HCEC 1CT (cell line): ENCODE measurements around the gene ZNF469.
"Not testable (repeated sequence)": the region's sequence is repeated elsewhere in the genome, so short reads cannot be mapped to it uniquely, and the experiment has no call there.

Experiments used
- DNase-seq: peaks from one replicate; pipeline ENCODE4 v3.0.0-alpha.2; 2017

Gene ZNF469

GRCh38 chr16:88359008-88359407 lies 23.8 kb upstream of the ZNF469 start:
- no peak for DNase-seq

GRCh38 chr16:88360401-88360800 lies 22.4 kb upstream of the ZNF469 start:
- not testable (repeated sequence) for DNase-seq

GRCh38 chr16:88360999-88361398 lies 21.8 kb upstream of the ZNF469 start:
- no peak for DNase-seq

GRCh38 chr16:88361775-88362174 lies 21.0 kb upstream of the ZNF469 start:
- no peak for DNase-seq

GRCh38 chr16:88363239-88363891 lies 19.4 kb upstream of the ZNF469 start:
- no peak for DNase-seq

GRCh38 chr16:88365244-88365865 lies 17.4 kb upstream of the ZNF469 start:
- DNase-seq: no peak

- no peak for DNase-seq
These were observed 16.6 kb upstream of the ZNF469 start for GRCh38 chr16:88366032-88366703.

GRCh38 chr16:88366704-88367047 lies 16.1 kb upstream of the ZNF469 start:
- no peak for DNase-seq

- no peak for DNase-seq
These were observed 15.2 kb upstream of the ZNF469 start for GRCh38 chr16:88367560-88367959.

GRCh38 chr16:88368036-88368435 lies 14.7 kb upstream of the ZNF469 start:
- DNase-seq: no peak

GRCh38 chr16:88368994-88369393 lies 13.8 kb upstream of the ZNF469 start:
- DNase-seq: no peak

- no peak for DNase-seq
These were observed 13.2 kb upstream of the ZNF469 start for GRCh38 chr16:88369447-88370008.

GRCh38 chr16:88370365-88370764 lies 12.4 kb upstream of the ZNF469 start:
- DNase-seq: no peak

- no peak for DNase-seq
These were observed 10.2 kb upstream of the ZNF469 start for GRCh38 chr16:88372522-88372921.

- DNase-seq: no peak
These were observed 9.5 kb upstream of the ZNF469 start for GRCh38 chr16:88373211-88373610.

GRCh38 chr16:88373927-88374492 lies 8.7 kb upstream of the ZNF469 start:
- no peak for DNase-seq

- DNase-seq: no peak
These were observed 8.0 kb upstream of the ZNF469 start for GRCh38 chr16:88374736-88375135.

- no peak for DNase-seq
These were observed 7.4 kb upstream of the ZNF469 start for GRCh38 chr16:88375236-88375975.

GRCh38 chr16:88375996-88376834 lies 6.5 kb upstream of the ZNF469 start:
- no peak for DNase-seq

GRCh38 chr16:88376835-88377726 lies 5.7 kb upstream of the ZNF469 start:
- no peak for DNase-seq

- no peak for DNase-seq
These were observed 4.8 kb upstream of the ZNF469 start for GRCh38 chr16:88377961-88378360.
